HUDEP-2 (cell line): ENCODE data around the gene ZNF618.

Experiments
- DNase-seq, 76 experiments: peaks; one replicate each; lab custom pipeline; 2025; ENCODE audit not compliant: unreplicated experiment in 76 of 76; lab: John Stamatoyannopoulos, UW

Gene ZNF618

GRCh38 chr9:113932906-113933584 is 56.9 kb downstream of the ZNF618 start:
- DNase-seq = no peak

DNA sequence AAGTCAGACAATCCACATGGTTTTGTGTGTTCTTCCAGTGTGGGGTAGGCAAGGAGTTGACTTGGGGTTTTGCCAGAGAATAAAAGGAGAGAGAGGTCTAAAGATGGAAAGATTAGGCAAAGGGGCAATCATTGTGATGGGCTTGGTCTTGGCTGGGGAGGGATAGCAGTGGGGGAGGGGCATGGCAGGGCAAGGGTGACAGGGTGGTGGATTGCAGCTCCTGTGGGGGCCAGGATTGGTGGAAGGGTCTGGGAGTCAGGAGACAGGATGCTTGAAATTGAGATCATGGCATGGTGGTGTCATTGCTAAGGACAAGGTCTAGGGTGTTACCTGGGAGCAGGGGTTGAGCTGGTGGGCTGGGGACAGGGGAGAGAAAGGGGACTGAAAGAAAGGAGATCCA is 57.6 kb downstream of the ZNF618 start:
- no peak for DNase-seq

GRCh38 chr9:113934167-113934828 is 58.2 kb downstream of the ZNF618 start:
- no peak for DNase-seq

DNA sequence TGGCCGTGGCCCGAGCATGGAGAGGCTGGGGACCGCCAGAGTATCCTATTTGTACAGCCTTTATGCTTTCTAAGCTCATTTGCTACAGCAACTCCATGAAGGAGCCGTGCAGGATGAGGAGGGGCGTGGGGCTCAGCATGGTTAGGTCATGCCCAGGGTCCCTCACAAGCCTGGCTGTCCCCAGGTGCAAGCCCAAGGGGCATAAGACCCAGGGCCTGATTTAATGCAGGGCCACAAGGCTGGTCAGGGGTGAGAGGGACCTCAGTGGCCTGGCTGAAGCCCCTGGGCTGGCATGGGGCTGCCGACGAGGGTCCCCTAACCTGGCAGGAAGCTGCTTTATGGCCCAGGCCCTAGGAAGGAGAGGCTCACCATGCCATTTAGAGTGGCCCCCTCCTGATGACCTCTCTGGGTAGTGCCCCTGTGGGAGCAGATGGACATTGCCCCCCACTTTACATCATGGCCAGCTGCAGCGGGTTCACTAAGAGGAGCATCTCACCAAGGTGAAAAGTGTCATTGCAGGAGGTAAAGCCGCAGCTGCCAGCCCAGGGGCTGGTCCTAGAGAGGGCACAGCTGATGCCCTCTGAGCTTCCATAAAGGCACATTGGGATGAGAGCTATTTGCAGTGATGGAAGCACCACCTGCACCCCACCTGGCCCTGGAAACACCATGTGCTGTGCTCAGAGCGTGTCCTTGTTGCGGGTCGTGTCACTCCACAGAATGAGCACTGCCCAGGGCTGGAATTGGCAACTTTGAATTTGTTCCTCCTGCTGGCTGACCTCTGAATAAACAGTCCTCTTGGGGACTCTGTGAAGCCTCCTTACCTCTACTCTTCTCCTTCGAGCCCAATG is 58.9 kb downstream of the ZNF618 start:
- no peak for DNase-seq

DNA sequence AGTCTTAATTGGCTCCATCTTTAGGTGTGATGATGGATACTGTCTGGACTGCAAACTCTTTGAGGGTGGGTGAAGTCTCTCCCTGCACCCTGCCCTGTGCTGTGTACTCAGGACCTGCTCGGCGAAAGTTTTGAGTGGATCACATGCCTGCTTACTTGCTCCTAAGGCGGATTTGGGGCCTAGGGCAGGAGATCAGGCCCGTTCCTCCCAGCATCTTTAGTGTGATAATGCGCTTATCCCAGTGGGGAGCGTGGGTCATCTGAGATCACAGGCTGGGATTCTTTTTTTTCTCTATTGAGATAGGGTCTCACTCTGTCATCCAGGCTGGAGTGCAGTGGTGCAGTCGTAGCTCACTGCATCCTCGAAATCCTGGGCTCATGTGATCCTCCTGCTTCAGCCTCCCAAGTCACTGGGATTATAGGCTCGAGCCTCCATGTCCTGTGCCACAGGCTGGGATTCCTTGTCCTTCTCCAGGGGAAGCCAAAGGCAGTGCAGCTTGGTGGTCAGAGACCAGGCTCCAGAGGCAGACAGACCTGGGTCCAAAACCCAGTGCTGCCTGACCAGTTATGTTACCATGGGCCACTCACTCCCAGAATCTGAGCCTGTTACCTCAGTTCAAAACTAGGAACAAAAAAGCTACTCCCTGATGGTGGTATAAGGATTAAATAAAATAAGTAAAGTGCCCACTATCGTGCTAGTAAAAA is 59.7 kb downstream of the ZNF618 start:
- no peak for DNase-seq

GRCh38 chr9:113940077-113940476 is 64.0 kb downstream of the ZNF618 start:
- no peak for DNase-seq

GRCh38 chr9:113941056-113941455 is 64.9 kb downstream of the ZNF618 start:
- no peak for DNase-seq

- no peak for DNase-seq
Observed at GRCh38 chr9:113941526-113941925, 65.4 kb downstream of the ZNF618 start.

GRCh38 chr9:113943112-113944009 is 67.3 kb downstream of the ZNF618 start:
- DNase-seq = no peak

GRCh38 chr9:113945784-113946183 is 69.7 kb downstream of the ZNF618 start:
- no peak for DNase-seq

DNA sequence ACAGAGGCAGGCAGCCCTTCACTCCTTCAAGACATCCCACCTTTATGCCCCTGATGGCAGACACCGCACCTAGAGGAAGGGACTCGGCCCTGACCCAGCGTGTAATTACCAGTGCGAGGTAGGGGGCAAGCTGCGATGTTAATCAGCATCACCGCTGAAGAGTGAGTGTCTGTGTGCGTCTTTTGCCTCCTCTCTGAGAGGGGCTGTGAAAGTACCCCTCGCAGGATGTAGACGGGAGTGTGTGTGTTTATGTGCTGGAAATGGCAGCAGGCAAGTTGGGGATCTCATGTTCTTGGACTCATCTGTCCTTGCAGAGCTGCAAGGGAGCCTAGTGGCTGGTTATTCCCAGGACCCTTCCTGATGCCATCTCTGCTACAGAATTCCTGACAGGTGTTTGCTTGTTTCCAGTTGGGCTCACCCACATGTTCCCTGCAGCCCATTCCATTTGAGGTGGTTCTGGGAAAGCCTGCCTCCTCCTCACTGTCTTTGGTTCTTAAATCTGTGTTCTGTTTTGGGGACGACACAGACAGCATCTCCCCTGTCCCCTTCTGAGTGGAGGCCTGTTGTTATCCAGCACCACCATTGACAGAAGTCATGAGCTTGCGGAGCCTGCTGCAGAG is 70.5 kb downstream of the ZNF618 start:
- no peak for DNase-seq

- DNase-seq = no peak
Observed at GRCh38 chr9:113947941-113948340, 71.8 kb downstream of the ZNF618 start.

DNA sequence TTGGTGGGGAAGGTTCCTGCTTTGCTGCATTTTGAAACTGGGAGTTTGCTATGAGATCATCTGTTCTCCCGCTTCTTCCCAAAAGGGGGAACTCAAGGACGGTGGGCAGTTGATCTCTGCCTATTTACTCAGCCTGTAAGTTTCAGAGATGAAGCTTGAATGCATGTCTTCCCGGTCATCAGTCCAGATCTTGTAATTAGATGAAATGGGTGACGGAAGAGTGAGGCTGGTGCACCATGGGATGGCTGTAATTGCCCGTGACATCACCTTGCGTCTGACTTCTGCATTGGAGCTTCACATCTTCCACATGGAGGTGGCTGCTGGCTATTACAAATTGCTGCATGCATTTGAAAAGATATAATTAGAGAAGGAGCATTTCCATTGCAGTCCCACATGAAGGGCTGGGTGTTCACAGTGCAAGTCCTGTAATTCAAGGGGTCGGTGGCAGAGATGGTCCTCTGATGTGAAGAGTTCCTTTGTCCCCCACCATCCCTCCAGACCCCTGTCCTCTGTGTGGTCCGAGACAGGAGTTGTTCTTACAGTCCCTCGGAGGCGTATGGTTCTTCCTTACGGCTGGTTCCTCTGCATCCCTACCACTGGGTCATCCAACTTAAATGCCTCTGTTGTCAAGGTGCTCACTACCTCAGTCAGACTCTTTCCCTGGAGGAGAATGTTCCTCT is 72.9 kb downstream of the ZNF618 start:
- no peak for DNase-seq

DNA sequence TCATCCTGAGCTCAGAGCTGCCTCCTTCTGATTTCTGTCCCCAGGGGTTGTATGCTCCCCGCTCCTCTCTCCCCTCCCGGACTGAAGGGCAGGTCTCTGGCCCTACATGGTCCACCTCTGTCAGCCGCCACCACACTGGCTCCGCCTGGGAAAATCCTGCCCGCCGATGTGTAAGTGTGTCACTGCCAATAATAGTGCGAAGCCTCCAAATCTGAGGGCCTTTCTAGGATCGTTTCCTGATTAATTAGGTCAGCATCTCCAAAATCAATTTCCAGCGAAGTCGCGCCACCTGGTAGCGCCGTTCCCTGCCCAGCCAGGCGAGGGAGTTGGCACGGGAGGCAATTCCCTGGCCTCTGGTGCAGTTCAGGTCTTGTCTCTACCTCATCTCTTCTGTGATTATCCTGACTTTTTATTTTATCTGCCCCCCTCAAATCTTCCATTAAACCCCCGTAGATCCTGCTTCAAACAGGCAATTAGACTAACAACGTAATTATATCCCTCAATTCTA is 73.5 kb downstream of the ZNF618 start:
- DNase-seq = no peak

GRCh38 chr9:113950195-113951031 is 74.3 kb downstream of the ZNF618 start:
- DNase-seq = no peak

DNA sequence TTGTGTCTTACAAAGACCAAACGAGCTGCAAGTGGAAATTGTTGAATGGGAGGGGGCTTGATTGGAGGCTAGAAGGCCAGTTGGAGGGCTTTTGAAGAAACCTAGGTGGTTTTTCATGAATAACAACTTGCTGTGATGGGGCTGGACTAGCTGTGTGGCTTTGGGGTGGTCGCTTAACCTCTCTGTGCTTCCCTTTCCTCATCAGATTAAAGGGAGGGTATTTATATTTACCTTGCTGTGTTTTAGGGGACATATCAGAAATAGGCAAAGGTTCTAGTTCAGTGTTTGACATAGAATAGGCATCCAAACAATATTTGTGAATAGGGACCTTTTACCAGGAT is 74.9 kb downstream of the ZNF618 start:
- DNase-seq = no peak

DNA sequence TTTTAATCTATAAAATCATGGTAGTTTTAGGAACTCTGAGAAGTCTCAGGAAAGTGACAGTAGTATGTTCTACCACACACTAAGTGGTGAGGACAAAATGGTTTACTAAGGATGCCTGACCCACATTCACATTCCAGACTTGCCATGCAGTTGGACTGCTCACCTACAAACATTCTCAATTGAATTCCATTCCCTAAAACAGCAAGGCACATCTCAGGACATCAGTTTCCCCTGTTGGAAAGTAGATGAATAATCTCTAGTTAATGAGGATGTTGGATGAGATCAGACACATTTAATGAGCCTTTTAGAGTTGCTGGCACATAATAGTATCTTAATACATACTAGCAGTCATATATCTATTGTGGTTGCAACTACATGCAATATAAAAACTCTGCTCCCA is 76.6 kb downstream of the ZNF618 start:
- DNase-seq = no peak

- DNase-seq = no peak
Observed at GRCh38 chr9:113953531-113953930, 77.4 kb downstream of the ZNF618 start.
